ENCODE data around the gene CNN2. TPM values are rescaled to one million over a fixed set of nuclear protein-coding genes. Genes with fewer than 3 reads are reported as not detected.

The CNN2 gene
- total and polyA plus RNA-seq, 2 of the 4 experiments (the other 2 are of a cell fraction), result 272 to 395 TPM

DNA sequence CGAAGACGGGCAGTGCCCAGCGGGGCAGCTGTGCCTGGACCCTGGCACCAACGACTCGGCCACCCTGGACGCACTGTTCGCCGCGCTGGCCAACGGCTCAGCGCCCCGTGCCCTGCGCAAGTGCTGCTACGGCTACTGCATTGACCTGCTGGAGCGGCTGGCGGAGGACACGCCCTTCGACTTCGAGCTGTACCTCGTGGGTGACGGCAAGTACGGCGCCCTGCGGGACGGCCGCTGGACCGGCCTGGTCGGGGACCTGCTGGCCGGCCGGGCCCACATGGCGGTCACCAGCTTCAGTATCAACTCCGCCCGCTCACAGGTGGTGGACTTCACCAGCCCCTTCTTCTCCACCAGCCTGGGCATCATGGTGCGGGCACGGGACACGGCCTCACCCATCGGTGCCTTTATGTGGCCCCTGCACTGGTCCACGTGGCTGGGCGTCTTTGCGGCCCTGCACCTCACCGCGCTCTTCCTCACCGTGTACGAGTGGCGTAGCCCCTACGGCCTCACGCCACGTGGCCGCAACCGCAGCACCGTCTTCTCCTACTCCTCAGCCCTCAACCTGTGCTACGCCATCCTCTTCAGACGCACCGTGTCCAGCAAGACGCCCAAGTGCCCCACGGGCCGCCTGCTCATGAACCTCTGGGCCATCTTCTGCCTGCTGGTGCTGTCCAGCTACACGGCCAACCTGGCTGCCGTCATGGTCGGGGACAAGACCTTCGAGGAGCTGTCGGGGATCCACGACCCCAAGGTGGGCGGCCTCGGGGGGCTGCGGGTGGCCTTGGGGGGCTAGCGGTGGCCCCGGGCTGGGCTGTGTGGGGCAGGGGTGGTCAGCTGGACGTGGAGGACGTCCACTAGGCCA, 21.4 kb upstream of the CNN2 start:
- Histone ChIP-seq H4K20me1 (ENCODE audit: insufficient read depth, low read length) (peaks cover 25% of the 10 kb centered on the region), H2AFZ (replicated peaks; ENCODE audit: low read length, poor library complexity) (no peak overlapping the region), H3K9ac (ENCODE audit: low read depth, low read length) (no peak overlapping the region), H4K91ac (ENCODE audit: insufficient read depth, low read depth, low read length) (no peak overlapping the region), H2AK9ac (replicated peaks; ENCODE audit: low read depth, low read length, poor library complexity) (peak overlapping the region; percentile 72), H3K4me2 (ENCODE audit: low read depth, low read length) (no peak overlapping the region), H3K23ac (ENCODE audit: low read depth, low read length) (no peak overlapping the region), H2BK5ac (ENCODE audit: low read depth, low read length, poor library complexity, severe bottlenecking) (no peak overlapping the region), H3K79me1 (ENCODE audit: low read depth in 1 of 2, low read length in 2 of 2) (peaks cover 0 to 8% of the 10 kb centered on the region in 2 experiments; a peak in 2 of 4 replicates), H2AK5ac (ENCODE audit: low read depth, low read length) (peak overlapping the region; percentile 59), H2BK15ac (ENCODE audit: low read depth, low read length) (no peak overlapping the region), H4K5ac (ENCODE audit: low read depth, low read length) (no peak overlapping the region), H2BK20ac (ENCODE audit: low read depth, low read length) (no peak overlapping the region), H3K27me3 (ENCODE audit: control insufficient read depth, insufficient read depth, low read length) (peaks cover 11% of the 10 kb centered on the region; the same call in 1 of the 2 replicates), H3K4me3 (ENCODE audit: insufficient read depth, low read depth, low read length) (no peak overlapping the region), H3K9me1 (ENCODE audit: insufficient read depth, low read length) (no peaks in the 10 kb centered on the region), H3K9me3 (ENCODE audit: control insufficient read depth, insufficient read depth, low read length) (no peaks in the 10 kb centered on the region), H3K4ac (ENCODE audit: low read depth, low read length) (no peak overlapping the region), H4K8ac (ENCODE audit: low read depth in 2 of 2, low read length in 2 of 2) (no peak overlapping the region), H3K27ac (ENCODE audit: insufficient read depth, low read length) (no peak overlapping the region), H3K18ac (ENCODE audit: low read depth, low read length) (no peak overlapping the region), H3K4me1 (ENCODE audit: control insufficient read depth, insufficient read depth, low read length) (peaks cover 14% of the 10 kb centered on the region), H3K14ac (replicated peaks; ENCODE audit: low read depth, low read length) (no peak overlapping the region), H2BK120ac (ENCODE audit: low read depth, low read length) (no peak overlapping the region), H3K56ac (ENCODE audit: extremely low read depth, insufficient read depth, low read length) (no peak overlapping the region), H3K36me3 (ENCODE audit: control insufficient read depth, insufficient read depth, low read length) (peaks cover 2% of the 10 kb centered on the region; the same call in 1 of the 2 replicates)
- BruUV-seq (replicated peaks), result no TSS peak
- intact Hi-C loops (cut with micrococcal nuclease) (no loop called here), dilution Hi-C loops (cut with HindIII; ENCODE audit: low sequenced_read_pairs, unreplicated experiment) (no loop called here), in situ Hi-C loops (cut with MboI; ENCODE audit: low sequenced_read_pairs) (no loop called here)
- DNase-seq (no peak), ATAC-seq (ENCODE audit: low read depth) (no peak)
- ChIA-PET CTCF (no interaction called here), POLR2A (ENCODE audit: unreplicated experiment) (no interaction called here)
- TF ChIP-seq POLR2A (IDR thresholded peaks at IDR 0.05; ENCODE audit: low read depth, low read length) (no peak), CEBPB (IDR thresholded peaks at IDR 0.05; ENCODE audit: low read depth, low read length) (no peak), RCOR1 (IDR thresholded peaks at IDR 0.05; ENCODE audit: insufficient replicate concordance, low read length) (no peak), RAD21 (IDR thresholded peaks at IDR 0.05; ENCODE audit: low read length) (no peak)
- TF ChIP-seq, protein P1, sequence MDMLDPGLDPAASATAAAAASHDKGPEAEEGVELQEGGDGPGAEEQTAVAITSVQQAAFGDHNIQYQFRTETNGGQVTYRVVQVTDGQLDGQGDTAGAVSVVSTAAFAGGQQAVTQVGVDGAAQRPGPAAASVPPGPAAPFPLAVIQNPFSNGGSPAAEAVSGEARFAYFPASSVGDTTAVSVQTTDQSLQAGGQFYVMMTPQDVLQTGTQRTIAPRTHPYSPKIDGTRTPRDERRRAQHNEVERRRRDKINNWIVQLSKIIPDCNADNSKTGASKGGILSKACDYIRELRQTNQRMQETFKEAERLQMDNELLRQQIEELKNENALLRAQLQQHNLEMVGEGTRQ (IDR thresholded peaks at IDR 0.05; ENCODE audit: low read depth, low read length), result no peak
- WGBS, 2 experiments (ENCODE audit: extremely low coverage in 2 of 2, insufficient read length in 1 of 2), result 95% methylated on average over 44 of the region's 70 CpGs; no CpG with 5 or more reads in 1 of the 2 experiments
